Lower leg skin (tissue), 3 donors: ENCODE results near the gene ARHGAP15.

Source experiments
- POLR2A ChIP-seq, 2 donors: fragments of 450-650 bp; IDR thresholded peaks; one replicate each; pipeline ENCODE4 v1.6.1; 2016 to 2017; ENCODE audit warnings: antibody characterized with exemption in 2 of 2, mild to moderate bottlenecking in 1 of 2, moderate library complexity in 1 of 2
- TF ChIP-seq, protein P1 (sequence below), 3 donors: fragments of 450-650 bp; IDR thresholded peaks; one replicate each; pipeline ENCODE4 v1.5.1; 2016; ENCODE audit warnings: antibody characterized with exemption in 3 of 3, mild to moderate bottlenecking in 3 of 3, moderate library complexity in 2 of 3

DNA sequence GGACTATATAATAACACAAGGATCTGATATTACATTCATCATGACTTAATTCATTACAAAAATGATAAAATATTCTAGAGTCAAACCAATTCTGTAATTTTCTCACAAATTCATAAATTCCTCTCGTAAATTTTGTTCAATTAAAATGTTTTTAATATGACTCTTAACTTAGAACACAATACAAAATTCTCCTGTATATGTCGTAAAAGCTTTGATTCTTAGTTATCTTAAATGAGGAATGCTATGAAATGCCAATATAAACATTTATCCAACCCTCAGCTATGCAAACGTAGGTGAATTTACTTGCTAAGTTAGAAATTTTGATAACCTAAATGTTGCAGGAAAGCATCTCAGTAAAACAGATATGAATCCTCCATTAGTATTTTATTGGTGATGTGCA lies 28.9 kb downstream of the ARHGAP15 start:
- TF ChIP-seq, protein P1, sequence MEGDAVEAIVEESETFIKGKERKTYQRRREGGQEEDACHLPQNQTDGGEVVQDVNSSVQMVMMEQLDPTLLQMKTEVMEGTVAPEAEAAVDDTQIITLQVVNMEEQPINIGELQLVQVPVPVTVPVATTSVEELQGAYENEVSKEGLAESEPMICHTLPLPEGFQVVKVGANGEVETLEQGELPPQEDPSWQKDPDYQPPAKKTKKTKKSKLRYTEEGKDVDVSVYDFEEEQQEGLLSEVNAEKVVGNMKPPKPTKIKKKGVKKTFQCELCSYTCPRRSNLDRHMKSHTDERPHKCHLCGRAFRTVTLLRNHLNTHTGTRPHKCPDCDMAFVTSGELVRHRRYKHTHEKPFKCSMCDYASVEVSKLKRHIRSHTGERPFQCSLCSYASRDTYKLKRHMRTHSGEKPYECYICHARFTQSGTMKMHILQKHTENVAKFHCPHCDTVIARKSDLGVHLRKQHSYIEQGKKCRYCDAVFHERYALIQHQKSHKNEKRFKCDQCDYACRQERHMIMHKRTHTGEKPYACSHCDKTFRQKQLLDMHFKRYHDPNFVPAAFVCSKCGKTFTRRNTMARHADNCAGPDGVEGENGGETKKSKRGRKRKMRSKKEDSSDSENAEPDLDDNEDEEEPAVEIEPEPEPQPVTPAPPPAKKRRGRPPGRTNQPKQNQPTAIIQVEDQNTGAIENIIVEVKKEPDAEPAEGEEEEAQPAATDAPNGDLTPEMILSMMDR (IDR thresholded peaks at IDR 0.05) = no peak
- TF ChIP-seq POLR2A (IDR thresholded peaks at IDR 0.05) = no peak
